Dedifferentiated amniotic fluid mesenchymal stem cell (primary cell): ENCODE results near the gene MYOZ1.
"Not testable (repeated sequence)": the region's sequence is repeated elsewhere in the genome, so short reads cannot be mapped to it uniquely, and the experiment has no call there.

ENCODE experiments used
- DNase-seq: peaks from one replicate; pipeline ENCODE4 v3.0.0-alpha.2; 2016; ENCODE audit errors: extremely low spot score

MYOZ1 gene

GRCh38 chr10:73647875-73648651 is 6.8 kb upstream of the MYOZ1 start:
- no peak for DNase-seq

DNA sequence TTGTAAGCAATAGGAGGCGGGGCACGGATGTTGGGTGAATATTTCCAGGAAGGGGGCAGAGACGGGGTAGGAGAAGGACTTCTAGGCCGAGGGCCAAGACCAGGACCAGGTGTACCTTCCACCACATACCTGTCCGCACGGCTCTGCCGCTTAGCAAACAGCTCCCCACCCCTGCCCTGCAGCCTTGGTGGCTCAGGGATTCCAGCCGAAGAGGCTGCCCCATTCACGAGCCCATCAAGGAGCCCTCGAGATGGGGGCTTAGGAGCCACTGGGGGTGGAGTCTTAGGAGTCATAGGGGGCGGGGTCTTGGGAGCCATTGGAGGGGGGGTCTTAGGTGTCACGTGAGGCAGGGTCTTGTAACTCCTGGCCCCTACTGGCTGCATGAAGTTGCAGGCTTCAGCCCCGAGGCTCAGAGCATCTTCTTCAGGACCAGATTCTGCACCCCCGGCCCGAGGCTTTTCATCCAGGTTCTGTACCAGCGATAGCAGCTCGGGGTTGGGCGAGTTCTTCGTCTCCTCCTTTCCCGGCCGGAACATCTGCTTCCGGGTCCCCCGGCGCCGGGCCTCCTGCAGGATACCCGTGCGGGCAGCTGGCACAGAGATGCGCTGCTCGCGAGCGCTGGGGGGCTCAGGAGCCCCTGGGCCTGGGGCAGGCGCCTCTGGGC is 6.1 kb upstream of the MYOZ1 start:
- DNase-seq: no peak

DNA sequence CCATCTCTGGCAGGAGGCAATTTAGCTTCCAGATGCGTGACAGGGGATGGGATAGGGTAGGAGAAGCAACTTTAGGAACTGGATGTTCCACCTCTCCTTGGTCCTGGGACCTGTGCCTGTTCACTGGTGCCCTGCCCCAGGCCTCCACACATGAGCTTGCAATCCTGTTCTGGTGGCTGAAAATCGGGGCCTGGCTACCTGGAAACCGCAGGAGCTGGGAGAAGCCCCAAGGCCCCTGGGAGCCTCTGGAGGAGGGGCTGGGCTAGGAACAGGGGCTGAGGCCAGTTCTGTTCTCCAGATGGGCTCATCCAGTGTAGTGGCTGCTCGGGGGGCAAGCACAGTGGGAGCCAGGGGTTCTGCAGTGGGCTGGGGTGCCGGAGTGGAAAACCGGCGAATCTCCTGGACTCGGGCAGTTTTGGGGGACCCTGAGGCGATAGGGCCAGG is 5.3 kb upstream of the MYOZ1 start:
- no peak for DNase-seq

DNA sequence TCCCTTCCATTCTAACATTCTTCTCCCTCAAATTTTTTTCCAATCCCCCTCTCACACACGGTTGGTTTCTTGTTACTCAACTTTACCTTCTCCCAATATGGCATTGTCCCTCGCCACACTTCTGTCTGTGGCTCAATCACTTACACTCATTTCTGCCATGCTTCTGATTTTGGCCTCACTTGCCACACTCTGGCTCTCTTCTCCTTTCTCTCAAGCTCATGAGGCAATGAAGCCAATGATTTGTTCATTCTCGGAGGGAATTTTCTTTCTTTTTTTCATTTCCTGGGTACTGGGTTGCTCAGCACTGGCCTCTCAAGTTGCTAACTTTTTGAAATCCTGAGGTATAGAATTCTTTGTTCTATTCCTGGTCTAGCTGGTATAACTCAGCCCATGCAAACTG is 4.0 kb upstream of the MYOZ1 start:
- no peak for DNase-seq

- no peak for DNase-seq
These were observed 3.5 kb upstream of the MYOZ1 start for GRCh38 chr10:73644767-73645166.

- DNase-seq: peak; percentile 77
These were observed 2.9 kb upstream of the MYOZ1 start for GRCh38 chr10:73644015-73644743.

DNA sequence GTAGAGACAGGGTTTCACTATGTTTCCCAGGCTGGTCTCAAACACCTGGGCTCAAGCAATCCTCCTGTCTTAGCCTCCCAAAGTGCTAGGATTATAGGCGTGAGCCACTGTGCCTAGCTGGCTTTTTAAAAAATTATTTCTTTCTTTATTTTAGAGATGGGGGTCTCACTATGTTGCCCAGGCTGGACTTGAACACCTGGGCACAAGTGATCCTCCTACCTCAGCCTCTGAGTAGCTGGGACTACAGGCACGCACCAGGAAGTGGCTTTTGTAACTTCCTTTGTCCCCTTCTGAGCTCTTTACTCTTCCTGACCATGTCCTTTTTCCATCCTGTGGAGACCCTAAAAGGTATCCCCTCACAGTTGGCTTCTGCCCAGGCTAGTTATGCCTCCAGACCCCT is 2.1 kb upstream of the MYOZ1 start:
- DNase-seq: no peak

- DNase-seq: no peak
These were observed 2.0 kb downstream of the MYOZ1 start for GRCh38 chr10:73639286-73639685.

DNA sequence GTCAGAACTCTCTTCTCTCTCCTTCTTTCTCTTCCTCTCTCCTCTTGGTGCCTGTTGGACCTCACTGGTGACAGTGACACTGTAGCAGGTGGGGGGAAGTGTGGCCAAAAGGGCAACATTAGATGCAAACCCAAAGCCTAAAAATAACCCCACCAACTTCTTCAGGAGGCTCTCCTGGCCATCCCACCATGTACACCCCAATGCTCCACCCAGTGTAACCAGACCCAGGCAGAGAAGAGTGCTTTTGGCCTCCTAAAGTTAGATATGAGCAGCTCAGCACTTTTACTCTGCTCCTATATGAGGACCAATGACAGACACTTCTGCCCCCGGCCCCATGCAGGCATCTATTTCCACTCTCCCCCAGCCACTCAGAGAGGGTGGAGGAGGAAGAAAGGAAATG is 5.5 kb downstream of the MYOZ1 start:
- no peak for DNase-seq

DNA sequence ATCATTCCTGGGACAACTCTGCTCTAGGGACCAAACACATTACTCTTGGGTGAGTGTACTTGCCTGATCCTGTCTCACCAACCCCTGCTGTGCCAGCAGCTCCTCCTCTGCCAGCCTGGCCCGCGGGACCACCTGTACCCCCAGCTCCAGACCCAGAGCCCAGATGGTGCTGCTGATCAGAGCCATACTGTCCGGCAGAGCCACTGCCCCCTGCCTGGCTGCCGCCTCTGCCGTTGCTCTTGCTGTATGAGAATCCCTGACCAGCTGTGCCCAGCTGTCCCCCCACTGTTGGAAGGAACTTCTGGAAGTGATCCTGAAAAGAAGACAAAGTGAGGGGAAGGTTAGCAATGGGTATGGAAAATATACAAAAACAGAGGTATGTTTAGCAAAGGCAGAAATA is 6.9 kb downstream of the MYOZ1 start:
- DNase-seq: no peak

- no peak for DNase-seq
These were observed 12.1 kb downstream of the MYOZ1 start for GRCh38 chr10:73629165-73629564.

- no peak for DNase-seq
These were observed 12.9 kb downstream of the MYOZ1 start for GRCh38 chr10:73628405-73628804.

DNA sequence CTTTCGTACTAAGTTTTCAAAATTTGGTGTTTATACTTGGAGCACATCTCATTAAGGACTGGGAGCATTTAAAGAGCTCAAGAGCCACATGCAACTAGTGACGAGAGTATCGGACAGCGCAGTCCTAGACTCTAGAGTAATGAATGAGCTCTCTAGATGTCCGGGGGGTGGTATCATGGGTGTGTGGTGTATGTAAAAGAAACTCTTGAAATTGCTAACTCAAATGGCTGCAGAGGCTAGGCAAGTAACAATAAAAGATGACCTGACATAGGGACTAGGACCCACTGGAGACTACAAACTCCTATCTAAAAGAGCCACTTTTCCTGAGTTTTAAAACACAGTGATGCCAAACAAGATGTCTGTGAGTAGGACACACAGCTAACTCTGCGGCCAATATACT is 14.0 kb downstream of the MYOZ1 start:
- DNase-seq: no peak

DNA sequence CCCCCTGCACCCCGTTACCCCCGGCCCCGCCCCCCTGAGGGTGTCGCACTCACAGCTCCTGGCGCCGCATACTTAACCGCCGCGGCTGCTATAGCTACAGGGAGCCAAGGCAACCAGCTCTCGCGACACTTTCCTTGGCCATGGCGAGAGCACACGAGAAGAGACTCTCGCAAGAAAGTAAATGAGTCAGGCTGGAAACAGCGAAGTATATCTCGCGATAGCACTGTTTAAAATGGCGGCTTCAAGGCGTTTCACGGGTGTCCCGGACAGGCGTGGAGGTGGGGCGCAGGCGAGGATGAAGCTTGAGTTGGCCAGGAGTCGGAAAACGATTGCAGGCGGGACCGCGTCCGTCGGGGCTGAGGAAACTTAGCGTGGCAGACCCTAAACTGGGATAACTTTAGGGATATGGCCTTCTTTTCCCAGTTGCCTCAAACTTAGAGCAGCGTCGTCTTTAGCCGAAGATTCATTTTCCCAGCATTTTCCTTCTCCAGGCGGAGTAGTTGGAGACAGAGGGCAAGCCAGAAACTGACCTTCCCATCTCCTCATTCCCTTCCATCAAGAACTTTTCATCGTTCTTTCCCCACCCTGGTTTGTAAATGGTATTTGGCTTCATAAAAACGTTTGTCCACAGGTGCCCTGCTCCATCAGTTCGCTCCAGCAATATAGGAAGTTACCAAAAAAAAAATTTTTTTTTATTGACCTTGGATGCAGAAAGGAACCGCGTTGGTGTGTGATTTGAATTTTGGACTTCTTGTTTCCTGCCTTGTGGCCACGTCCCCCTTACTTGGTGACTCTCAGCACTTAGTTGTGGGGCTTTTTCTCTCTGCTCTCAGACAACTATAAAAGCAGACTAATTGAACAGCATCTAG is 15.2 kb downstream of the MYOZ1 start:
- DNase-seq: peak; percentile 99

DNA sequence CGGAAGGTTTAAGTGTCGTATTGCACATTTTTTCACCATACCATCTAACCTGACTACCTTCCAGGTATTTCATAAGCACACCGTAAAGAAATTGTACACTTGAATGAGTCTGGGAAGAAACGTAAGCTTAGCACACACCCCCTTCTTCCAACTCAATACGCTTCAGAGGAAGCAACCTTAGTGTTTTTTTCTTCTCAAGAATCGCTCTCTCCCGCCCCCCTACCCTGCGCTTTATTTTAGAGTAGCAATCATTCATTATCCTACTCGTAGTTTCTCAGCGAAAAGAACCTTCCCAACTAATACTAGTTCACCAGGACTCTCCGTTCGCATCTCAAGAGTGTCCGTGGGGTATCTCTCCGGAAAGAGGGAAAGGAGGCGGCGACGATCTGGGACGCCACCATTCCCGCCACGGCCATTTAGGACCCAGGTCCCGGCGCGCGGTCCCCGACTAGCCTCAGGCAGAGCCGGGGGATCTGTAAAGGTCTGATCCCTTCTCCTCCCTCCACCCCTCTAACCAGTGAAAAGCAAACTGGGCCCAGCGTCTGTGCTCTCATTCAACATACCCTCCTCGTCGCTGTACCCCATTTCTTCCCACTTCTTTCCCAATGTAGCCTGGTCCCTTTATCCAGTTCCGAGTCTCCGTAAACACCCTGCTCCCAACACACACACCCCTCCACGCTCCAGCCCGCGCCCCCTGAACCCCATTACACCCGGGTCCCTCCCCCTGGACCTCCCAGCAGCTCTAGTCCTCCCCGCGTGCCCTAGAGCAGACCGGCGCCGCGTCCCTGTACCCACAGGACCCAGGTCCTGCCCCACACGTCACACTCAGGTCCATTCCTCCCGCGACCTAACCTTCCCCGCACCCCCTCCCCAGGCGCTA is 16.0 kb downstream of the MYOZ1 start:
- no peak for DNase-seq

DNA sequence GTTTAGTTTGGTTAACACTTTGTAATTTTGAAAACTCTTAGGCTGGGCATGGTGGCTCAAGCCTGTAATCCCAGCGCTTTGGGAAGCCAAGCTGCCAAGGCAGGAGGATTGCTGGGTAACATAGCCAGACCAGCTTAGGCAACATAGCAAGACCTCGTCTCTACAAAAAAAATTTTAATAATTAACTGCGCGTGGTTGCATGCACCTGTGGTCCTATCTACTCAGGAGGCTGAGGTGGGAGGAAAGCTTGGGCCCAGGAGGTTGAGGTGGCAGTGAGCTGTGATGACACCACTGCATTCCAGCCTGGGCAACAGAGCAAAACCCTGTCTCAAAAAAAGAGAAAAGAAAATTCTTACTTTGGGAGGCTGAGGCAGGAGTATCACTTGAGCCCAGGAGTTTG is 18.2 kb downstream of the MYOZ1 start:
- no peak for DNase-seq

GRCh38 chr10:73620974-73621373 is 20.3 kb downstream of the MYOZ1 start:
- not testable (repeated sequence) for DNase-seq

DNA sequence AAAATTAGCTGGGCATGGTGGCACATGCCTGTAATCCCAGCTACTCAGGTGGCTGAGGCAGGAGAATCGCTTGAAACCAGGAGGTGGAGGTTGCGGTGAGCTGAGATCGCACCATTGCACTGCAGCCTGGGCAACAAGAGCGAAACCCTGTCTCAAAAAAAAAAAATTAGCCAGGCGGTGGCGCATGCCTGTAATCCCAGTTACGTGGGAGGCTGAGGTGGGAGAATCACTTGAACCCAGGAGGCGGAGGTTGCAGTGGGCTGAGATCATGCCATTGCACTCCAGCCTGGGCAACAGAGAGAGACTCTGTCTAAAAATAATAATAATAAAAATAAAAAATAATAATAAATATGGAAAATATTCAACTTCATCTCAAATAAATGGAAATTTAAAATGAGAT is 24.1 kb downstream of the MYOZ1 start:
- DNase-seq: not testable (repeated sequence)

DNA sequence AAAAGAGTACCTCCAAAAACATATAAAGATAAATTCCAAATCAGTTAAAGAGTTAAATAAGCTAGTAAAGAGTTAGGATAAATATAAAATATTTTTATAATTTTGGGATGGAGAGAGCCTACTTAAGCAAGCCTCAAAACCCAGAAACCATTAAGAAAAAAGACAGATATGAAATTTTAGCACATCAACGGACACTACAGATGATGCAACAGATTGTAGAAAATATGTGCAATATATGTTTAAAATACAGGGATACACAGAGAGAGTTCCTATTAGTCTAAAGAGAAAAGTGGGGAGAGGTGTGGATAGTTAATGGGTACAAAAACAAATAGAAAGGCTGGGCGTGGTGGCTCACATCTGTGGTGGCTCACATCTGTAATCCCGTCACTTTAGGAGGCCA is 26.6 kb downstream of the MYOZ1 start:
- DNase-seq: no peak

GRCh38 chr10:73609116-73609515 is 32.2 kb downstream of the MYOZ1 start:
- DNase-seq: no peak

- DNase-seq: no peak
These were observed 39.8 kb downstream of the MYOZ1 start for GRCh38 chr10:73601486-73601921.
